HG02938 (cell line): ENCODE results near the gene CACYBP.

Source experiments
- ATAC-seq: cut with Tn5 transposase; IDR thresholded peaks from one replicate; pipeline ENCODE4 v1.9.1; 2021; ENCODE audit warnings: mild to moderate bottlenecking, moderate library complexity; ENCODE audit not compliant: unreplicated experiment

CACYBP gene

GRCh38 chr1:174971902-174972301 lies 27.8 kb upstream of the CACYBP start:
- ATAC-seq = no peak

- ATAC-seq = no peak
Measured at GRCh38 chr1:174974711-174975119, 25.0 kb upstream of the CACYBP start.

GRCh38 chr1:174975764-174976163 lies 24.0 kb upstream of the CACYBP start:
- ATAC-seq = no peak

GRCh38 chr1:174976436-174977108 lies 23.2 kb upstream of the CACYBP start:
- ATAC-seq = no peak

- ATAC-seq = no peak
Measured at GRCh38 chr1:174982971-174983689, 16.6 kb upstream of the CACYBP start.

GRCh38 chr1:174984952-174985351 lies 14.8 kb upstream of the CACYBP start:
- no peak for ATAC-seq

GRCh38 chr1:174988539-174988938 lies 11.2 kb upstream of the CACYBP start:
- no peak for ATAC-seq

- no peak for ATAC-seq
Measured at GRCh38 chr1:174988986-174989385, 10.8 kb upstream of the CACYBP start.

- no peak for ATAC-seq
Measured at GRCh38 chr1:174989536-174990220, 10.1 kb upstream of the CACYBP start.

GRCh38 chr1:174990382-174990999 lies 9.3 kb upstream of the CACYBP start:
- no peak for ATAC-seq

GRCh38 chr1:174991473-174991872 lies 8.3 kb upstream of the CACYBP start:
- ATAC-seq = no peak

GRCh38 chr1:174995121-174995520 lies 4.6 kb upstream of the CACYBP start:
- ATAC-seq = no peak

- ATAC-seq = no peak
Measured at GRCh38 chr1:174995916-174996315, 3.8 kb upstream of the CACYBP start.

GRCh38 chr1:174996476-174996875 lies 3.3 kb upstream of the CACYBP start:
- ATAC-seq = no peak

- ATAC-seq = no peak
Measured at GRCh38 chr1:174997041-174997440, 2.7 kb upstream of the CACYBP start.

GRCh38 chr1:174998569-174999215 lies 1.1 kb upstream of the CACYBP start:
- ATAC-seq = no peak

- ATAC-seq = peak; percentile 78
Measured at GRCh38 chr1:174999216-174999935, 371 bp upstream of the CACYBP start.

GRCh38 chr1:175000697-175001187 lies 995 bp downstream of the CACYBP start:
- no peak for ATAC-seq

- ATAC-seq = no peak
Measured at GRCh38 chr1:175002910-175003517, 3.3 kb downstream of the CACYBP start.

GRCh38 chr1:175003521-175003920 lies 3.8 kb downstream of the CACYBP start:
- no peak for ATAC-seq
